ENCODE measurements around the gene COPZ2. TPM values are rescaled to one million over a fixed set of nuclear protein-coding genes. Genes with fewer than 3 reads are reported as not detected.

The COPZ2 gene
- total RNA-seq, 1 experiment from 2014 or later = 1.2 TPM

- peak overlapping the region; percentile 9 for H3K27ac Mint-ChIP-seq (ENCODE audit: unreplicated experiment)
- peak overlapping the region; percentile 94 for H3K4me3 Mint-ChIP-seq (ENCODE audit: low read depth, unreplicated experiment)
- intact Hi-C loops (cut with micrococcal nuclease; ENCODE audit: unreplicated experiment) = no loop called here
- H3K9me3 Mint-ChIP-seq (ENCODE audit: low read depth, unreplicated experiment) = no peaks in the 10 kb centered on the region
- BruUV-seq (replicated peaks) = no TSS peak
- H3K4me1 Mint-ChIP-seq (ENCODE audit: low read depth, unreplicated experiment) = peaks cover 67% of the 10 kb centered on the region
- TF ChIP-seq, protein P1, sequence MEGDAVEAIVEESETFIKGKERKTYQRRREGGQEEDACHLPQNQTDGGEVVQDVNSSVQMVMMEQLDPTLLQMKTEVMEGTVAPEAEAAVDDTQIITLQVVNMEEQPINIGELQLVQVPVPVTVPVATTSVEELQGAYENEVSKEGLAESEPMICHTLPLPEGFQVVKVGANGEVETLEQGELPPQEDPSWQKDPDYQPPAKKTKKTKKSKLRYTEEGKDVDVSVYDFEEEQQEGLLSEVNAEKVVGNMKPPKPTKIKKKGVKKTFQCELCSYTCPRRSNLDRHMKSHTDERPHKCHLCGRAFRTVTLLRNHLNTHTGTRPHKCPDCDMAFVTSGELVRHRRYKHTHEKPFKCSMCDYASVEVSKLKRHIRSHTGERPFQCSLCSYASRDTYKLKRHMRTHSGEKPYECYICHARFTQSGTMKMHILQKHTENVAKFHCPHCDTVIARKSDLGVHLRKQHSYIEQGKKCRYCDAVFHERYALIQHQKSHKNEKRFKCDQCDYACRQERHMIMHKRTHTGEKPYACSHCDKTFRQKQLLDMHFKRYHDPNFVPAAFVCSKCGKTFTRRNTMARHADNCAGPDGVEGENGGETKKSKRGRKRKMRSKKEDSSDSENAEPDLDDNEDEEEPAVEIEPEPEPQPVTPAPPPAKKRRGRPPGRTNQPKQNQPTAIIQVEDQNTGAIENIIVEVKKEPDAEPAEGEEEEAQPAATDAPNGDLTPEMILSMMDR (IDR thresholded peaks at IDR 0.05; ENCODE audit: unreplicated experiment) = no peak
- peaks cover 95% of the 10 kb centered on the region for H3K36me3 Mint-ChIP-seq (ENCODE audit: insufficient read depth, unreplicated experiment)
- CTCF ChIA-PET = interaction anchor here (1.3 to 1.9 kb wide), 3 partner anchors 23 to 55 kb away, joined by 3 to 5 read pairs (median 5); no protein-coding TSS in a partner anchor
- DNase-seq = no peak
- no peaks in the 10 kb centered on the region for H3K27me3 Mint-ChIP-seq (ENCODE audit: unreplicated experiment)
Observed at GRCh38 chr17:48051706-48052486, 14.3 kb upstream of the COPZ2 start.

- intact Hi-C loops (cut with micrococcal nuclease; ENCODE audit: unreplicated experiment) = no loop called here
- H3K4me3 Mint-ChIP-seq (ENCODE audit: low read depth, unreplicated experiment) = peak overlapping the region; percentile 94
- TF ChIP-seq, protein P1 (IDR thresholded peaks at IDR 0.05; ENCODE audit: unreplicated experiment) = no peak
- no peak overlapping the region for H3K27ac Mint-ChIP-seq (ENCODE audit: unreplicated experiment)
- peaks cover 91% of the 10 kb centered on the region for H3K36me3 Mint-ChIP-seq (ENCODE audit: insufficient read depth, unreplicated experiment)
- CTCF ChIA-PET = no interaction called here
- H3K9me3 Mint-ChIP-seq (ENCODE audit: low read depth, unreplicated experiment) = no peaks in the 10 kb centered on the region
- no peak for DNase-seq
- no TSS peak for BruUV-seq (replicated peaks)
- H3K27me3 Mint-ChIP-seq (ENCODE audit: unreplicated experiment) = no peaks in the 10 kb centered on the region
- peaks cover 68% of the 10 kb centered on the region for H3K4me1 Mint-ChIP-seq (ENCODE audit: low read depth, unreplicated experiment)
Observed at GRCh38 chr17:48051283-48051682, 13.7 kb upstream of the COPZ2 start.

DNA sequence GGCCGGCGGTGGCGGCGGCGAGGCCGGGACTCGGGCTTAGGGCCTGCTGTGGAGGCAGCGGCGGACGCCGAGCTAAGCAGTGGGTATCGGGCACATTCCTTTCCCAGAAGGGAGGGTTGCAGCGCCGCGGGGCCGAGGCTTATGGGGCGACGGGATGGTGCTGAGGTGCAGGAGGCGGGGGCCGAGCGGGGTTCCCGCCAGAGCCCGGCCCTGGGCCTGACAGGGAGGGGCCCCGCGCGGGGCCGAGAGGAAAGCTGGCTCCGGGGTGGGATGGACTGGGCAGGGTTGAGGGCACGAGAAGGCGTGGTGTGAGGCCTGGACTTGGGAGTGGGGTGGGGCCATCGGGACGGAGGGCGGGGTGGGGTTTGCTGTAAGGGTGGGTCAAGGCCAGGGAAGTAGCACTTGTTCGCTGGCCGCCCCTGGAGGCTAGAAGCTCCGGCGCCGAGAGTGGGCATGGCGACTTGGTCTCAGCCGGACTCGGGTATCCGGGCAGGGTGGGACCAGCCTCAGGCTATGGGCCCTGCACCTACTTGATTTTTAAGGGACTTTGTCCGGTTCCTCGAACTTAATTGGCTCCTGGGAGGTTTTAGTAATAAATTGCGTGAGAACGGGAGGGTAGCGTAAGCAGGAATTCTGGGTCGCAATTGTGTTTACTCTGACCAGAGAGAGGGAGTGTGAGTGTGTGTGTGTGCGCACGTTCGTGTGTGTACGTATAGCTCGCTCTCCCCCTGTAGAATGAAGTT lies 11.0 kb upstream of the COPZ2 start:
- no peaks in the 10 kb centered on the region for H3K9me3 Mint-ChIP-seq (ENCODE audit: low read depth, unreplicated experiment)
- intact Hi-C loops (cut with micrococcal nuclease; ENCODE audit: unreplicated experiment) = loop anchor here (5.0 kb wide), 1 partner anchor 59 kb away; the partner anchor contains the start of gene SNX11
- no TSS peak for BruUV-seq (replicated peaks)
- peaks cover 76% of the 10 kb centered on the region for H3K36me3 Mint-ChIP-seq (ENCODE audit: insufficient read depth, unreplicated experiment)
- peaks cover 60% of the 10 kb centered on the region for H3K4me1 Mint-ChIP-seq (ENCODE audit: low read depth, unreplicated experiment)
- CTCF ChIA-PET = interaction anchor here (0.5 to 4.0 kb wide), 22 partner anchors 8 to 742 kb away, joined by 3 to 19 read pairs (median 4); partner anchors contain the start of genes CBX1 and CDK5RAP3
- DNase-seq = peak; percentile 95
- TF ChIP-seq, protein P1 (IDR thresholded peaks at IDR 0.05; ENCODE audit: unreplicated experiment) = no peak
- peak overlapping the region; percentile 94 for H3K4me3 Mint-ChIP-seq (ENCODE audit: low read depth, unreplicated experiment)
- H3K27me3 Mint-ChIP-seq (ENCODE audit: unreplicated experiment) = no peaks in the 10 kb centered on the region
- H3K27ac Mint-ChIP-seq (ENCODE audit: unreplicated experiment) = peak overlapping the region; percentile 88

GRCh38 chr17:48047741-48048383 lies 10.3 kb upstream of the COPZ2 start, which contains the start of gene NFE2L1:
Gene NFE2L1 (plus strand): TSS chr17:48048359. CDS start chr17:48051119, 2,760 bp downstream.
- Mint-ChIP-seq H3K36me3 (ENCODE audit: insufficient read depth, unreplicated experiment) (peaks cover 69% of the 10 kb centered on the region), H3K27me3 (ENCODE audit: unreplicated experiment) (no peaks in the 10 kb centered on the region), H3K4me3 (ENCODE audit: low read depth, unreplicated experiment) (peak within 1 kb of the TSS; percentile 94), H3K27ac (ENCODE audit: unreplicated experiment) (peak within 1 kb of the TSS; percentile 88), H3K9me3 (ENCODE audit: low read depth, unreplicated experiment) (no peaks in the 10 kb centered on the region), H3K4me1 (ENCODE audit: low read depth, unreplicated experiment) (peaks cover 53% of the 10 kb centered on the region)
- no TSS peak for BruUV-seq (replicated peaks)
- intact Hi-C loops (cut with micrococcal nuclease; ENCODE audit: unreplicated experiment) = loop anchor here (5.0 kb wide), 1 partner anchor 59 kb away; the partner anchor contains the start of gene SNX11
- TF ChIP-seq, protein P1 (IDR thresholded peaks at IDR 0.05; ENCODE audit: unreplicated experiment) = no peak
- CTCF ChIA-PET = interaction anchor here (0.6 to 4.0 kb wide), 13 partner anchors 9 to 156 kb away, joined by 3 to 19 read pairs (median 6); partner anchors contain the start of genes CBX1 and CDK5RAP3
- DNase-seq = peak; percentile 100

All from Calu3 (cell line).